ENCODE measurements around the gene HPX. TPM values are rescaled to one million over a fixed set of nuclear protein-coding genes. Genes with fewer than 3 reads are reported as not detected.

Gene HPX
- polyA plus RNA-seq, 3 donors = 0.40 TPM; not detected in 2

- Histone ChIP-seq H3K79me2 (ENCODE audit: insufficient read depth, low read length) (peaks cover 10% of the 10 kb centered on the region), H3K27ac (ENCODE audit: low read depth in 1 of 2, low read length in 2 of 2) (no peak overlapping the region), H3K4me3 (replicated peaks in 1 of 3; ENCODE audit: low read depth in 2 of 3, low read length in 3 of 3) (no peak overlapping the region), H3K27me3 (ENCODE audit: control insufficient read depth in 2 of 2, insufficient read depth in 2 of 2, low read length in 2 of 2) (no peaks in the 10 kb centered on the region), H2AFZ (ENCODE audit: insufficient read depth, low read depth, low read length, poor library complexity, severe bottlenecking) (no peak overlapping the region), H3K9me3 (replicated peaks in 1 of 2; ENCODE audit: control insufficient read depth in 1 of 2, insufficient read depth in 1 of 2, low read length in 2 of 2) (no peaks in the 10 kb centered on the region), H4K20me1 (ENCODE audit: insufficient read depth, low read length) (no peaks in the 10 kb centered on the region), H3K9ac (ENCODE audit: insufficient read depth, low read length, poor library complexity, severe bottlenecking) (no peak overlapping the region), H3K4me2 (replicated peaks; ENCODE audit: extremely low read depth, low read length, poor library complexity, severe bottlenecking) (no peak overlapping the region), H3K4me1 (ENCODE audit: control insufficient read depth in 1 of 2, insufficient read depth in 2 of 2, low read length in 2 of 2) (peaks cover 15 to 19% of the 10 kb centered on the region in 2 donors), H3K36me3 (replicated peaks in 1 of 2; ENCODE audit: control insufficient read depth in 1 of 2, insufficient read depth in 2 of 2, low read length in 2 of 2) (peaks cover 0 to 4% of the 10 kb centered on the region in 2 donors)
- H3K4me3 Mint-ChIP-seq = no peak overlapping the region
- H3K4me1 Mint-ChIP-seq = peaks cover 33% of the 10 kb centered on the region
- peaks cover 0 to 3% (median 0%) of the 10 kb centered on the region in 7 donors for H3K9me3 Mint-ChIP-seq
- intact Hi-C loops (cut with micrococcal nuclease) = loop anchor here in 1 of 2 donors (5.0 kb wide), 1 partner anchor 94 kb away; the partner anchor contains the start of genes ARFIP2 and TIMM10B
- DNase-seq = no peak
- WGBS (ENCODE audit: insufficient coverage) = 78% methylated on average over 10 of the region's 12 CpGs
- peaks cover 9 to 19% of the 10 kb centered on the region in 2 donors for H3K36me3 Mint-ChIP-seq
- H3K27me3 Mint-ChIP-seq (ENCODE audit: low read depth in 3 of 3) = peaks cover 0 to 2% (median 2%) of the 10 kb centered on the region in 3 donors
- H3K27ac Mint-ChIP-seq = peak overlapping the region in 2 of 7 donors; percentile 37 to 97
- TF ChIP-seq CTCF (IDR thresholded peaks at IDR 0.05) = no peak
Measured at GRCh38 chr11:6387811-6388599, 52.8 kb downstream of the HPX start.

DNA sequence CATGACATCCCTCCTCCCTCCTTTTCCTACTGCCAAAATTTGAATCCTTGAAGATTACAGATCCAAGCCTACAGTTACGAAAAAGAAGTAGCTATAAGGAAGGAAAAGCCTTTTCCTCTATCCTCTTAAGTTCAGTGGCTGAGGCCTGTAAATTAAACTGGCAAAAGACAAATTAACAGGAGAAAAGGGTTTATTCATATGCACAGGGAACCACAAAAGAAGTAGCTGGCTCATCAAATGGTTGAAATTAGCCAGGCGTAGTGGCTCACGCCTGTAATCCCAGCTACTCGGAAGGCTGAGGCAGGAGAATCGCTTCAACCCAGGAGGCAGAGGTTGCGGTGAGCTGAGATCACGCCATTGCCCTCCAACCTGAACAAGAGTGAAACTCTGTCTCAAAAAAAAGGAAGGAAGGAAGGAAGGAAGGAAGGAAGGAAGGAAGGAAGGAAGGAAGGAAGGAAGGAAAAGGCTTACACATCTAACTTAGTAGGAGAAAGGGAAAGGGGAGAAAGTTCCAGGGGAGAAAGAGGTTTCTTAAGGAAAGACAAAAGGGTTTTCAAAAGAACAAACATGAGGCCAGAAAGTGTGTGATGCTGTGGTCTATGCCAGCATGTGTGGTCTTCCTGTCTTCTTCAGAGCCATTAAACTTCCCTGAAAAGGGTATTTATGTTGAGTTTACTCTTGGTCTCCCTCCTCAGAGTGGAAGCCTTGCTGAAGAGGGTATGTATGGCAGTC is 55.6 kb downstream of the HPX start:
- WGBS (ENCODE audit: insufficient coverage) = 96% methylated on average over 4 of the region's 7 CpGs

More for the DNA sequence above, 55.6 kb downstream of the HPX start:
- Histone ChIP-seq H3K9ac (ENCODE audit: insufficient read depth, low read length, poor library complexity, severe bottlenecking) (no peak overlapping the region), H4K20me1 (ENCODE audit: insufficient read depth, low read length) (no peaks in the 10 kb centered on the region), H2AFZ (ENCODE audit: insufficient read depth, low read depth, low read length, poor library complexity, severe bottlenecking) (no peak overlapping the region), H3K36me3 (replicated peaks in 1 of 2; ENCODE audit: control insufficient read depth in 1 of 2, insufficient read depth in 2 of 2, low read length in 2 of 2) (no peaks in the 10 kb centered on the region), H3K4me1 (ENCODE audit: control insufficient read depth in 1 of 2, insufficient read depth in 2 of 2, low read length in 2 of 2) (peaks cover 7 to 10% of the 10 kb centered on the region in 2 donors), H3K4me3 (replicated peaks in 1 of 3; ENCODE audit: low read depth in 2 of 3, low read length in 3 of 3) (no peak overlapping the region), H3K4me2 (replicated peaks; ENCODE audit: extremely low read depth, low read length, poor library complexity, severe bottlenecking) (no peak overlapping the region), H3K27me3 (ENCODE audit: control insufficient read depth in 2 of 2, insufficient read depth in 2 of 2, low read length in 2 of 2) (no peaks in the 10 kb centered on the region), H3K27ac (ENCODE audit: low read depth in 1 of 2, low read length in 2 of 2) (no peak overlapping the region), H3K79me2 (ENCODE audit: insufficient read depth, low read length) (no peaks in the 10 kb centered on the region), H3K9me3 (replicated peaks in 1 of 2; ENCODE audit: control insufficient read depth in 1 of 2, insufficient read depth in 1 of 2, low read length in 2 of 2) (no peaks in the 10 kb centered on the region)
- H3K9me3 Mint-ChIP-seq = peaks cover 0 to 3% (median 0%) of the 10 kb centered on the region in 7 donors
- peaks cover 0 to 4% (median 2%) of the 10 kb centered on the region in 3 donors for H3K27me3 Mint-ChIP-seq (ENCODE audit: low read depth in 3 of 3)
- peak overlapping the region in 1 of 7 donors; percentile 43 for H3K27ac Mint-ChIP-seq
- DNase-seq = no peak
- intact Hi-C loops (cut with micrococcal nuclease) = loop anchor here in 1 of 2 donors (5.0 kb wide), 1 partner anchor 97 kb away; the partner anchor contains the start of genes ARFIP2 and TIMM10B
- no peak overlapping the region for H3K4me3 Mint-ChIP-seq
- no peak for TF ChIP-seq CTCF (IDR thresholded peaks at IDR 0.05)
- peaks cover 13% of the 10 kb centered on the region for H3K4me1 Mint-ChIP-seq
- H3K36me3 Mint-ChIP-seq = no peaks in the 10 kb centered on the region

Measured in CD14-positive monocyte (primary cell).